ENCODE results near the gene PRF1.
"Not testable (repeated sequence)": the region's sequence is repeated elsewhere in the genome, so short reads cannot be mapped to it uniquely, and the experiment has no call there.

The PRF1 gene

GRCh38 chr10:70602665-70603448 lies at the start of gene PRF1:
PRF1 (minus strand) TSS chr10:70602741; CDS start chr10:70600902, 1,839 bp downstream.
- TF ChIP-seq CTCF (conservative IDR thresholded peaks at IDR 0.05) = no peak
- no peak within 1 kb of the TSS for H3K27ac ChIP-seq

GRCh38 chr10:70651661-70652060 lies 49.1 kb upstream of the PRF1 start:
- H3K27ac ChIP-seq = no peak overlapping the region
- no peak for TF ChIP-seq CTCF (conservative IDR thresholded peaks at IDR 0.05)

GRCh38 chr10:70650718-70651117 lies 48.2 kb upstream of the PRF1 start:
- no peak for TF ChIP-seq CTCF (conservative IDR thresholded peaks at IDR 0.05)
- no peak overlapping the region for H3K27ac ChIP-seq

GRCh38 chr10:70650104-70650503 lies 47.6 kb upstream of the PRF1 start:
- H3K27ac ChIP-seq = no peak overlapping the region
- no peak for TF ChIP-seq CTCF (conservative IDR thresholded peaks at IDR 0.05)

GRCh38 chr10:70649526-70649925 lies 47.0 kb upstream of the PRF1 start:
- H3K27ac ChIP-seq = no peak overlapping the region
- no peak for TF ChIP-seq CTCF (conservative IDR thresholded peaks at IDR 0.05)

- no peak for TF ChIP-seq CTCF (conservative IDR thresholded peaks at IDR 0.05)
- H3K27ac ChIP-seq = no peak overlapping the region
These were observed 45.9 kb upstream of the PRF1 start for GRCh38 chr10:70648427-70648826.

- no peak overlapping the region for H3K27ac ChIP-seq
- TF ChIP-seq CTCF (conservative IDR thresholded peaks at IDR 0.05) = no peak
These were observed 44.5 kb upstream of the PRF1 start for GRCh38 chr10:70647086-70647485.

GRCh38 chr10:70644959-70645358 lies 42.4 kb upstream of the PRF1 start:
- H3K27ac ChIP-seq = not testable (repeated sequence)

- not testable (repeated sequence) for H3K27ac ChIP-seq
These were observed 40.7 kb upstream of the PRF1 start for GRCh38 chr10:70643272-70643671.

- not testable (repeated sequence) for H3K27ac ChIP-seq
These were observed 37.3 kb upstream of the PRF1 start for GRCh38 chr10:70639640-70640383.

GRCh38 chr10:70634515-70634914 lies 32.0 kb upstream of the PRF1 start:
- H3K27ac ChIP-seq = not testable (repeated sequence)
